IPS DF 6.9 (cell line): Measurements from ENCODE around the gene EPN1.
"Not testable (repeated sequence)": the region's sequence is repeated elsewhere in the genome, so short reads cannot be mapped to it uniquely, and the experiment has no call there.

Experiments
- DNase-seq: peaks from one replicate; pipeline ENCODE4 v3.0.0-alpha.2; 2013; ENCODE audit warnings: low read depth, low spot score
- H3K27ac ChIP-seq: one replicate; pipeline ENCODE4 v1.5.1; 2013; ENCODE audit warnings: low read length, control low read depth
- H3K27me3 ChIP-seq: 2 replicates; pipeline ENCODE4 v1.6.1; 2013; ENCODE audit warnings: mild to moderate bottlenecking, low read length; ENCODE audit not compliant: control insufficient read depth, insufficient read depth
- H3K36me3 ChIP-seq: 2 replicates; pipeline ENCODE4 v1.6.1; 2013; ENCODE audit warnings: low read length; ENCODE audit not compliant: control insufficient read depth, insufficient read depth
- H3K4me1 ChIP-seq: 2 replicates; pipeline ENCODE4 v1.6.1; 2013; ENCODE audit warnings: low read length; ENCODE audit not compliant: control insufficient read depth, insufficient read depth
- H3K4me3 ChIP-seq: 2 replicates; pipeline ENCODE4 v1.5.1; 2013; ENCODE audit warnings: mild to moderate bottlenecking, low read length
- H3K9me3 ChIP-seq: 2 replicates; pipeline ENCODE4 v1.6.1; 2013; ENCODE audit warnings: low read length, inconsistent platforms; ENCODE audit not compliant: control insufficient read depth, insufficient read depth
- WGBS: extraction: QIAGEN DNeasy Blood & Tissue Kit; methylation state at CpG from one replicate; pipeline ENCODE4 v1.1.7; 2013; ENCODE audit warnings: mixed read lengths, missing lambda C conversion rate; ENCODE audit not compliant: insufficient read length, insufficient coverage; 5-methylcytosine and 5-hydroxymethylcytosine counted together

EPN1 gene

GRCh38 chr19:55723491-55723890 lies 48.5 kb downstream of the EPN1 start:
- Histone ChIP-seq H3K27ac (no peak overlapping the region), H3K36me3 (no peaks in the 10 kb centered on the region), H3K4me1 (no peaks in the 10 kb centered on the region), H3K4me3 (no peak overlapping the region), H3K27me3 (no peaks in the 10 kb centered on the region), H3K9me3 (peaks cover 3% of the 10 kb centered on the region)
- WGBS, result no CpG with 5 or more reads among the region's 8 CpGs
- DNase-seq, result no peak

- H3K36me3 ChIP-seq, H3K27me3 ChIP-seq, H3K27ac ChIP-seq, H3K4me1 ChIP-seq, DNase-seq, H3K4me3 ChIP-seq, H3K9me3 ChIP-seq: not testable (repeated sequence)
- no CpG with 5 or more reads among the region's 2 CpGs for WGBS
Measured at GRCh38 chr19:55730378-55730777, 55.4 kb downstream of the EPN1 start.

DNA sequence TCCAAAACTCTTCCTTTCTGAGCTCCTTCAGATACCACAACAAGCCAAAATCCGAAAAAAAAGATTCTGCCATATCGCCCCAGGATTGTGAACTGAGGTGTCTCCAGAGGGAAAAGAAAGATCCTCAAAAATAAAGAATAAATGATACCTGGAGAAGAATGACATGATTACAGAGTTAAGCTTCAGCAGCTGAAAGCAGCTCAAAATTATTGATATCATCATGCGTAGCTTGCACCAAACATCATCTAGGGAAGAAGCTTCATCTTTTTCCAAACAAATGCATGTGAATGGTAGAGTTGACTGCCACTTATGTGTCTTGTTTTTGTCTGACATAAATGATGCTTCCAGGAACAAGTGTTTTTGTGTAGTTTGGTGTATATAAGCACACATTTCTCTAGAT lies 63.3 kb downstream of the EPN1 start, which contains the start of gene NLRP9:
Gene NLRP9, minus strand, starts transcription at position 101 of the 400 bp plus-strand sequence. Its CDS starts 28 bp downstream, at position 73.
- no CpG with 5 or more reads among the region's 3 CpGs for WGBS
- DNase-seq, result no peak
- Histone ChIP-seq H3K27ac (no peak within 1 kb of the TSS), H3K27me3 (no peaks in the 10 kb centered on the region), H3K4me1 (no peaks in the 10 kb centered on the region), H3K4me3 (no peak within 1 kb of the TSS), H3K9me3 (peaks cover 7% of the 10 kb centered on the region), H3K36me3 (no peaks in the 10 kb centered on the region)

- Histone ChIP-seq H3K36me3 (no peaks in the 10 kb centered on the region), H3K27me3 (no peaks in the 10 kb centered on the region), H3K27ac (no peak overlapping the region), H3K4me3 (no peak overlapping the region), H3K4me1 (no peaks in the 10 kb centered on the region), H3K9me3 (peaks cover 15% of the 10 kb centered on the region)
- whole genome bisulfite sequencing, result no CpG with 5 or more reads among the region's 6 CpGs
- DNase-seq, result no peak
Measured at GRCh38 chr19:55750715-55751114, 75.7 kb downstream of the EPN1 start.

- peaks cover 6% of the 10 kb centered on the region for H3K9me3 ChIP-seq
- H3K27me3 ChIP-seq, result no peaks in the 10 kb centered on the region
- no peak overlapping the region for H3K27ac ChIP-seq
- no peak overlapping the region for H3K4me3 ChIP-seq
- no peaks in the 10 kb centered on the region for H3K4me1 ChIP-seq
- DNase-seq, result no peak
- WGBS, result no CpG with 5 or more reads among the region's 3 CpGs
- no peaks in the 10 kb centered on the region for H3K36me3 ChIP-seq
Measured at GRCh38 chr19:55753401-55753800, 78.4 kb downstream of the EPN1 start.

- DNase-seq, H3K27ac ChIP-seq, H3K36me3 ChIP-seq, H3K4me3 ChIP-seq, H3K27me3 ChIP-seq, H3K4me1 ChIP-seq, H3K9me3 ChIP-seq: not testable (repeated sequence)
- no CpG with 5 or more reads among the region's 4 CpGs for WGBS
Measured at GRCh38 chr19:55756808-55757207, 81.8 kb downstream of the EPN1 start.

DNA sequence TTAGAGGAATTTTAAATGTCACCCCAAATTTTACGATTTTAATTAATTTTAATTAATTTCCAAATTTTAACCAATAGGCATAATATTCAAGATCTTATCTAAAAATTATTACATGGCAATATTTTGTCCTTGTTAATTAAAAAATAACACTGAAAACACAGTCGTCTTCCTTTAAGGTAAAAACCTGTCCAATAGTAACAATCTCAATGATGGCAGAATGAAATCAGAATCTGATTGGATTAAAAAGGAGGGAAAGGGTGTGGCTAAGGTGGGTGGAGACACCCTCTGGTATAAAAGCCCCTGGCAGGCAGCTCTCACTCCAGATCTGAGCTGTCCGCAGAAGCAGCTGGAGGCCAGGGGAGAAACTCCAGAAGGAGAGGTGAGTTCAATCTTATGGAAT lies 83.8 kb downstream of the EPN1 start, which contains the start of gene RFPL4A:
Gene RFPL4A, plus strand, starts transcription at position 301 of the 400 bp plus-strand sequence. CDS start 2,704 bp downstream, outside the sequence.
- H3K4me1 ChIP-seq, H3K36me3 ChIP-seq, H3K9me3 ChIP-seq, H3K27ac ChIP-seq, H3K4me3 ChIP-seq, DNase-seq, H3K27me3 ChIP-seq: not testable (repeated sequence)
- WGBS, result no CpG with 5 or more reads among the region's 3 CpGs
